ENCODE measurements around the gene TRIM5. TPM values are rescaled to one million over a fixed set of nuclear protein-coding genes. Genes with fewer than 3 reads are reported as not detected.

Gene TRIM5
- total and polyA plus RNA-seq, 9 donors, result 11.8 to 35.8 (median 24.5) TPM

DNA sequence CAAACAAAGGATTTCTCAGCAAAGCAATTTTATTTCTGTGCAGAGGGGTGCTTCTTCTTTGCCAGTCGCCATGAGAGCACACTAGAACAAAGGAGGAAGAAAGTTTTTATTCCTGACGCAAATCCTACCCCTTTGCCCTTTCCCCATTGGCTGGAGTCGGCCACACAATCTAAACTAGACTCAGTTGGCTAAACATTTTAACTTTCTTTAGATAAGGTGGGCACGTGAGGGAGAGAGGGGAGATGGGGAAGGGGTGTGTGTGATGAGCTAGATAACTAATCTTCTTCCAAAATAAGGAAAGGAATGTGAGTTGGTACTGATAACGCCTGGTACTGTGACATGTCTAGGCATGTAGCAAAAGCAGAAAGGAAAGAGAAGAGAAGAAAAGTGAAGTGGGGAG is 5.3 kb upstream of the TRIM5 start:
- intact Hi-C loops (cut with DNase I), result no loop called here
- peaks cover 6% of the 10 kb centered on the region for H3K4me1 ChIP-seq (ENCODE audit: insufficient read depth)

DNA sequence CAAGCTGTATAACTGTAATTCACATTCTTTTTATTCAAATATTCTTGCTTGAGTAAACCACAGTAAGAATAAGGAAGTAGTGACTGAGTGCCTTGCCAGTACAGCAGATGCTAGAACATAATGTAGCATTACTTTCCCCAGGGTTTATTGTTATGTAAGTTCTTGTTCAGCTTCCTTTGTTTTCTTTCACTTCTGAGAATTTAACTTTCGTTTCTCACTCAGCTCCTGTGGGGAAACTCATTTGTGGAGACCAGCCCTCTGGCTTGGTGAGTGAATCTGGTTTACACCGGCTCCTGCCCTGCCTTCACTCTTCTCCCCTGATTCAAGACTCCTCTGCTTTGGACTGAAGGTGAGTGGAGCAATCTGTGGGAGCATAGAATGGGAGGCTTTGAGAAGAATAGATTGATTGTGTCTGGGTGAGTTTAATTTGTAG is 4.7 kb upstream of the TRIM5 start, which contains the start of gene TRIM22:
Gene TRIM22, plus strand, starts transcription at position 240 of the 433 bp plus-strand sequence. CDS start 6,443 bp downstream, outside the sequence.
- H3K9me3 ChIP-seq, result no peaks in the 10 kb centered on the region
- H3K36me3 ChIP-seq, result no peaks in the 10 kb centered on the region
- peaks cover 6% of the 10 kb centered on the region for H3K4me1 ChIP-seq (ENCODE audit: insufficient read depth)
- no peaks in the 10 kb centered on the region for H3K27me3 ChIP-seq
- TF ChIP-seq EP300 (IDR thresholded peaks at IDR 0.05) (no peak), POLR2A (IDR thresholded peaks at IDR 0.05) (no peak)
- TF ChIP-seq, protein P1, sequence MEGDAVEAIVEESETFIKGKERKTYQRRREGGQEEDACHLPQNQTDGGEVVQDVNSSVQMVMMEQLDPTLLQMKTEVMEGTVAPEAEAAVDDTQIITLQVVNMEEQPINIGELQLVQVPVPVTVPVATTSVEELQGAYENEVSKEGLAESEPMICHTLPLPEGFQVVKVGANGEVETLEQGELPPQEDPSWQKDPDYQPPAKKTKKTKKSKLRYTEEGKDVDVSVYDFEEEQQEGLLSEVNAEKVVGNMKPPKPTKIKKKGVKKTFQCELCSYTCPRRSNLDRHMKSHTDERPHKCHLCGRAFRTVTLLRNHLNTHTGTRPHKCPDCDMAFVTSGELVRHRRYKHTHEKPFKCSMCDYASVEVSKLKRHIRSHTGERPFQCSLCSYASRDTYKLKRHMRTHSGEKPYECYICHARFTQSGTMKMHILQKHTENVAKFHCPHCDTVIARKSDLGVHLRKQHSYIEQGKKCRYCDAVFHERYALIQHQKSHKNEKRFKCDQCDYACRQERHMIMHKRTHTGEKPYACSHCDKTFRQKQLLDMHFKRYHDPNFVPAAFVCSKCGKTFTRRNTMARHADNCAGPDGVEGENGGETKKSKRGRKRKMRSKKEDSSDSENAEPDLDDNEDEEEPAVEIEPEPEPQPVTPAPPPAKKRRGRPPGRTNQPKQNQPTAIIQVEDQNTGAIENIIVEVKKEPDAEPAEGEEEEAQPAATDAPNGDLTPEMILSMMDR (IDR thresholded peaks at IDR 0.05), result no peak
- H3K27ac ChIP-seq, result peak within 1 kb of the TSS; percentile 40 to 92
- 0 to 1% (median 0%) methylated on average over 2 of the region's 2 CpGs for WGBS, 3 donors
- H3K4me3 ChIP-seq, result peak within 1 kb of the TSS; percentile 35
- intact Hi-C loops (cut with DNase I), result loop anchor here in 1 of 4 donors (10.0 kb wide), 1 partner anchor 95 kb away; the partner anchor contains the start of gene TRIM6
- DNase-seq, result peak; percentile 44 to 52 (median 47)

More for the DNA sequence above, 5.3 kb upstream of the TRIM5 start:
- peak in 2 of 5 donors; percentile 38 to 39 for DNase-seq
- Histone ChIP-seq H3K27ac (peak overlapping the region; percentile 40 to 92), H3K27me3 (no peaks in the 10 kb centered on the region), H3K9me3 (no peaks in the 10 kb centered on the region), H3K4me3 (peak overlapping the region; percentile 35), H3K36me3 (no peaks in the 10 kb centered on the region)
- WGBS, 3 donors, result 1 to 7% (median 1%) methylated on average over 5 of the region's 5 CpGs
- no peak for TF ChIP-seq POLR2A (IDR thresholded peaks at IDR 0.05)
- no peak for TF ChIP-seq EP300 (IDR thresholded peaks at IDR 0.05)
- TF ChIP-seq, protein P1 (IDR thresholded peaks at IDR 0.05), result no peak

DNA sequence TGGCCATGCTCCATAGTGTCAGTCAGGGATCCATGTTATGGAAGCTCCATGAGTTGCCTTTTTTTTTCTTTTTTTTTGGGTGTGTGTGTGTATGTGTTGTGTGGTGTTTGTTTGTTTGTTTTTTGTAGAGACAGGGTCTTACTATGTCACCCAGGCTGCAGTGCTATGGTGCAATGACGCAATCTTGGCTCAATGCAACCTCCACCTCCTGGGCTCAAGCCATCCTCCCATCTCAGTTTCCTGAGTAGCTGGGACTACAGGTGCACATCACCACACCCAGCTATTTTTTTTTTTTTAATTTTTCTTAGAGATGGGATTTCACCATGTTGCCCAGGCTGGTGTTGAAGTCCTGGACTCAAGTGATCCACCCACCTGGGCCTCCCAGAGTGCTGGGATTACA is 3.6 kb upstream of the TRIM5 start:
- TF ChIP-seq, protein P1 (IDR thresholded peaks at IDR 0.05), result no peak
- no peak for TF ChIP-seq POLR2A (IDR thresholded peaks at IDR 0.05)
- no peak for TF ChIP-seq EP300 (IDR thresholded peaks at IDR 0.05)
- intact Hi-C loops (cut with DNase I), result loop anchor here in 1 of 4 donors (10.0 kb wide), 1 partner anchor 94 kb away; the partner anchor contains the start of gene TRIM6

DNA sequence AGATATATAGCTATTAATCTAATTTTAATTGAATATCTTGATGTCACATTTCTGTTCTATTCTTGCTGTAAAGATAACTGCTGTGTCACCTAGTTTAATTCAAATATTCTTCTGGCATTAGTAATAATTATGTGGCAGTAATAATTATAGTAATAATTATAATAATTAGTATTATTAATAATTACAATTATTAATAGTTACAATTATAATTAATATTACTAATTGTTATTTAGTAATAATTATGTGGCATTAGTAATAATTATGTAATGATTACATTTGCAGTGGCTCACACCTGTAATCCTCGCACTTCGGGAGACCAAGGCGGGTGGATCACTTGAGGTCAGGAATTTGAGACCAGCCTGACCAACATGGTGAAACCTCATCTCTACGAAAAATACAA is 1.6 kb upstream of the TRIM5 start:
- H3K27me3 ChIP-seq, result no peaks in the 10 kb centered on the region
- H3K4me3 ChIP-seq, result no peak overlapping the region
- no peaks in the 10 kb centered on the region for H3K36me3 ChIP-seq
- no peak for DNase-seq
- H3K27ac ChIP-seq, result no peak overlapping the region
- intact Hi-C loops (cut with DNase I), result loop anchor here in 1 of 4 donors (10.0 kb wide), 1 partner anchor 92 kb away; the partner anchor contains the start of gene TRIM6
- no peak for TF ChIP-seq EP300 (IDR thresholded peaks at IDR 0.05)
- no peak for TF ChIP-seq POLR2A (IDR thresholded peaks at IDR 0.05)
- TF ChIP-seq, protein P1 (IDR thresholded peaks at IDR 0.05), result no peak
- 95 to 96% (median 95%) methylated on average over 4 of the region's 4 CpGs for WGBS, 3 donors
- peaks cover 5% of the 10 kb centered on the region for H3K4me1 ChIP-seq (ENCODE audit: insufficient read depth)
- no peaks in the 10 kb centered on the region for H3K9me3 ChIP-seq

More for the DNA sequence above, 3.6 kb upstream of the TRIM5 start:
- no peak for DNase-seq
- Histone ChIP-seq H3K27me3 (no peaks in the 10 kb centered on the region), H3K9me3 (no peaks in the 10 kb centered on the region), H3K36me3 (no peaks in the 10 kb centered on the region), H3K4me3 (no peak overlapping the region), H3K4me1 (ENCODE audit: insufficient read depth) (peaks cover 4% of the 10 kb centered on the region), H3K27ac (peak overlapping the region in 1 of 2 donors; percentile 92)
- WGBS, 3 donors, result 96 to 100% (median 100%) methylated on average over 1 of the region's 1 CpG
